HG03139 (cell line): ENCODE data around the gene ST7.

Source experiments
- ATAC-seq: cut with Tn5 transposase; IDR thresholded peaks from one replicate; pipeline ENCODE4 v1.9.1; 2021; ENCODE audit not compliant: unreplicated experiment

The ST7 gene

DNA sequence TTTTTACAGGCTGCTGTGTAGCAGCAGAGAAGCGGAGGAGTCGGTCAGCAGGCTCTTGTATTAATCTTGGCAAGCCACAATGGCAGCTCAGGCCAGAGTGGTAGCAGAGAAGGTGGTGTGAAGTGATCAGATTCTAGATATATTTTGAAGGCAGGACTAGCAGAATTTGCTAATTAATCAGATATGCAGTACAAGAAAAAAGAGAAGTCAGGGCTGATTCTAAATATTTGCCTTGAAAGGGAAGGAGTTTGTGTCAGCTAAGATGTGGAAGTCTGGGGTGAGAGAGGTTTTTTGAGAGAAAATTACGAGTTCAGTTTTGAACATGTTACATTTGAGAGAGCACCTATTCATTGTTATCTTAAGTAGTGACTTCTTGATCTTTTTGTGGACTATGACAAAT, 193.2 kb downstream of the ST7 start:
- ATAC-seq: no peak

DNA sequence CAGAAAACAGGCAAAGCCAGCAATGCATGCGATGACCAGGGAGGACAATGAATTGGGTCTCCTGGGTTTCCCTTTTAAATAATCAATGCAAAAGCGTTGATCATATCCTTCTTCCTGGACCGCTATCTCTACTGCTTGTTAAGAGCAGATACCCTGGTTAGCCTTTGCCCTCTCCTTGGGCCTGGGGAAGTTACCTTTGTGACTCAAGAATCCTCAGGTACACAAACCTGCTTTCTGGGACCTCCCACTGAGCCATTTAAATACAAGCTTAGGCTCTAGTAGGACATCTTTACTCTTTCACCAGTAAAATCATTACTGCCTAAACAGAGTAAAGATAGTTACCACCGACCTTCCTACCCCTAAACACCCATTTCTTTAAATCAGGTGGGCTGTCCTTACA, 195.7 kb downstream of the ST7 start:
- ATAC-seq: no peak

DNA sequence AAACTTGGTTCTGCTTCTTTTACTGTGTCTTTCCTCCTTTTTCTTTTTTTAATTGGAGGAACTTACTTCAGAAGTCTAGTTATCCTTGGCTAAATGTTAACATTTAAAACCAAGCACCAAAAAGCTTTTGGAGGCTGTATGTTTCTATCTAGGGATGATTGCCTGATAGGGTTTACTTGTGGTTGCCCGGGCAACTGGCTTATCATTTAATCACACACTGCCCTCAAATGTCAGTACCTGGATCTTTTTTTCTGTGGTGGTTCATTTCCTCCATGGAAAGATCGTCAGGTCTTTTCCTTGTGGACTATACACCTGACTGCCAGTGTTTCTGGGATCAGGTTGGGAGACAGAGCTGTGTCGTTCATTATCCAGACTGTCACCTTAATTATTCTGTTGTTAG, 196.4 kb downstream of the ST7 start:
- no peak for ATAC-seq

DNA sequence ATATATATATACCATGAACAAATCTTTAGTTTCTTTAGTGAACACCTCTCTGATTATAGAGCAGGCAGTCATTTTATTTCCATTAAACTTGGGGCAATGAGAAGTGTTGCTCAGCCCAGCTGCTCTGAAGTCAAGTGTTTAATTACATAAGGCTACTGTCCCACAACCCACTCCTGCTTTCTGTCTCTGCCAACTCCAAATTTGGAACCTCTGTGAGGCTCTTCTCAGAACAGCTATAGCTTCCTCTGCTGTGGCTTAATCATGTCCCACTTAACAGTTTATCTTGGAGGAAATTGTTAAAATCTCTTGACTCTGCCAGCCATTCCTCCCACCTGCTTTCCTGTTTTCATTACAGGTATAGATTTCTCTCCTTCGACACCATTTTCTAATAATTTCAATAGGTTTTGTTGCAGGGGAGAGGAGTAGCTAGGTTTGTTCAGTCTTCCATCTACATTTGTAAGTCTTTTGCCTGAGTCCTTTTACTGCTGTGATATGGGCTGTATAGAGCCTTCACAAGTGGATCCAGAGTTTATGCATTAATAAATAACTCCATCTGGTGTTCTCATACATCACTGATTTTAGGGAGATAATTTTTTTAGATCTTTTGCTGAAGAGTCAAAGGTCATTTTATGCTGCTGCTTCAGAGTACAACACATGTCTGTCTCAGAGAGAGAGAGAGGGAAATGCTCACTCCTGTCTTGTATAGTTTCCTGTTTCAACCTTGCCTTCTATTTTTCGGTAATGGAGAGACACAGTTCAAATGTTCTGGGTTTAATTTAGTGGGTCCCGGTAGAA, 199.1 kb downstream of the ST7 start:
- no peak for ATAC-seq

DNA sequence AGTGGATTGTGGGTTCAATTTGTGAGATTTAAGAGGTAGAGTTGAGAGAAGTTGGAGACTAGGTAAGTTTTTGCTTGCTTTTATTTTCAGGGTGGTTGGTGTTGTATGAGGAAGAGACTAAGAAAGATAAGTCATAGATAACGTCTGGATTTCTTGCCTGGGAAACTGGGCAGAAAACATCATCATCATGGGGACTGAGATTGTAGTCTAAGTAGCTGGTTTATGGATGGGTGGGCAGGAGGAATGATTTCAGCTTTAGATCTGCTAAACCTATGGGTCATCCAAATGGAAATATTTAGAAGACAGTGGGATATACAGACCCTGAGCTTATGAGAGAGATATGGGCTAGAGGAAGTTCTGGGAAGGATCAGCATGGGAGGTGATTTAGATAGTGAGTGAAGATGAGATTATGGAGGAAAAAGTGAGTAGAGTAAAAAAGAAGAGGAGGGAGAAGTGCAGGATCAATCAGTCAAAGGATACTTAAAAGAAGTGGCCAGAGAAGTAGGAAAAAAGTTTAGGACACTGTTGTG, 199.8 kb downstream of the ST7 start:
- ATAC-seq: no peak

DNA sequence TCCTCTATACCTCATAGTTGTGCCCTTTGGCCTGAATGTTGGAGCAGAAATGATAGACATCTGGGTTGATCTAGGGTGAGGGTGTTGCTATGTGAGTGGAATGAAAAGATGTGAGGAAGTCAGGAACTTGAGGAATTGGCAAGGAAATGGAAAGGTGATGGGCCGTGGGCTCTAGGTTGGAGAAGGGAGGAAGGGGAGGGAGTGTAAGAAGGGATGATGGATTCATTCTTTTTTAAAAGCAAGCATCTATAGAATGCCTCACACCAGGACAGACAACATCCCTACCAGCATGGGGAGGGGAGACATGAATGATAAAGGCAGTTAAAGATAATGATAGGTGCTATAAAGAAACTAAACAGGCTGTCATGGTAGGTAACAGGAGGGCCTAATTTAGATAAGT, 201.4 kb downstream of the ST7 start:
- ATAC-seq: no peak

DNA sequence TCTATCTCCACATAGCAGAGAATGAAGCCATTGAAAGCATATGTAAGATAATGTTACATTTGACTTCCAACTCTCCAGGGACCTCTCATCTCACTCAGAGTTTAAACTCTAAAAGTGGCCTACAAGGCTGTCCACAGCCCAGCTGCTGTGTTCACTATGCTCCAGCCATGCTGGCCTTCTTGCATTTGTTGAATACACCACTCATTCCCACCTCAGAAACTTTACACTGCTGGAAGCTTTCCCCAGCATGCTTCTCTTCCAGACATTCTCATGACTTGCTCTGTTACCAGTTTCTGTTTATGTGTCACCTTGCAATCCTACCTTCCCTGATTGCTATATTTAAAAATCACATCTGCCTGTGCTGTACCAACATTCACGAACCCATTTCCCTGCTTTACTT, 202.4 kb downstream of the ST7 start:
- no peak for ATAC-seq

DNA sequence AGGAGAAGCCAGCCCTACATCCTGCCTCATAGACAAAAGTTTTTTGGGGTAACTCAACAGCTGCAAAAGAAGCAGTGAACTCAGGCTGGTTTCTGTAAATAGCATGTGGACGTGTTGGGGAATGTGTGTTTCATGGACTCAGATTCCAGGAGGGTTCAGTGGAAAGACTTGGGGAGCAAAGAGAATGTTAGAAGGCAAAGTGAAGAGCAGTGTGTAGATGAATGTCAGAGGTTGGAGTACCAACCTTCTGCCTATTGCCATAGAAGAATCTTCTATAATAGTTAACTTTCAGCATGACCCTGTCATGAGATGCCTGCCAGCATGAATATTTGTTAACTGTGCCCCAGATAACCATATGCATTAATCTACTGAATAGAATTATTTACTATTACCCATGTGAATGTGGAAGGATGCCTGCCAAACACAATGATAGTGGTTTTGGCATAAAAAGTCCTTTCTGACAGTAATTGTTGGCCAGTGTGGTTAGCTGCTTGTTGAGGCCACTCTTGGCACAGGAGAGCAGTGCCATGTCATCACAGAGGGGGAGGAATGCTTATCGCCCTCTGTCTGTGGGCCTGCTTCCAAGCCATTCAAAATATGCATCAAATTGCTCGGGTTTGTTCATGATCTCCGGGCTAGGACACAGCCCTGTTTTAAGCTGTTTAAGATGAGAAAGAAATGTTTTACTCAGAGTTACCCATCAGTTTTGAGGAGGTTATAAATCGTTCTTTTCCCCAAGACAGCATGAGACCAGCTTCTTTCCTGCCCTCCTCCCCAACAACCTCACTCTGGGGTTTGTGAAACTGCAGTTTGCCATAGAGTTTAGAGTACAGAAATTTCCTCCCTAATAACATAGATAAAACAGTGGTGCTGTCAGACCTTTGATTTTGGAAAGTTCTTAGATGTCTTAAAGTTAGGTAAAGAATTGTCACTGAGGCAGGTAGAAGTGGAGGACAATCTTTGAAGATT, 204.2 kb downstream of the ST7 start:
- no peak for ATAC-seq

DNA sequence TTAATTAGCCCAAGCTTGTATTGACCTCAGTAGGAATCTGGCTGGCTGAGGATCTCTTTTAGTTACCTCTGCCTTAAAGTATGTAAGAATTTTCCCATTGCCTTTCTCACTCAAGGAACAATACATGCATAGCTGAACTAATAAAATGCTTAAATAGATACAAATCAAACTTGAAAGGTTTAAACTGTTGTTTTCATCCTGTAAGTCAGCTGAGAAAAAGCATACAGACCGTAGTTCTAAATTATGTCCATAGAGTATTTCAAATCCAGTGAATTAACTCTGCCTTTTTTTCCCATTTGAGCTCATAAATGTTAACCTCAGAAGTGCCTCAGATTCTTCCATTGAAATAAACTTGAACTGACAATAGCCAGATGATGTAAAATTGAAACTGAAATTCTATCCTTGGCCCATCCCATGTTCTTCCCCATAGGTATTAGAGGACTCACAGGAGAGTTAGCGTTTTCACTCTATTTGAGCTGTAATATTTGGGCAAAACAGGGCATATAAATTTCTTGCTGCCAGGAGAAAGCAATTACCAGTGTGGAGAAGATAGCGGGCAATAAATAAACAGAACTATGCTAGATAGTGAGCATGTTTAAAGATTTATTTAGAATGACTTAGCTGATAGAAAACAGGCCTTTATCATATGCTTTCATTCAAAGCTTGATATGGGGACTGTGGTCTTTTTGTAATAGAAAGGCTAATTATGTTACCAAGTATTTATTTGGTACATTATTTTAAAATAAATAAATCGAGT, 205.8 kb downstream of the ST7 start:
- ATAC-seq: no peak

DNA sequence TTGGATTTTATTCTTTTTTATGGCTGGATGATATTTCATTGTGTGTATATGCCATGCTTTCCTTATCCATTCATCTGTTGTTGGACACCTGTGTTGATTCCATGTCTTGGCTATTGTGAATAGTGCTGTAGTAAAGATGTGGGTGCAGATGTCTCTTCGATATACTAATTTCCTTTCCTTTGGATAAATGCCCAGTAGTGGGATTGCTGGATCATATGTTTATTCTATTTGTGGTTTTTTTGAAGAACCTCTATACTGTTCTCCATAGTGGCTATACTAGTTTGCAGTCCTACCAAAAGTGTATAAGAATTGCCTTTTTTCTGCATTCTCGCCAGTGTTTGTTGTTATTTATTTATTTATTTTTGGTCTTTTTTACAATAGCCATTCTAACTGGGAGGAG, 209.8 kb downstream of the ST7 start:
- ATAC-seq: no peak

DNA sequence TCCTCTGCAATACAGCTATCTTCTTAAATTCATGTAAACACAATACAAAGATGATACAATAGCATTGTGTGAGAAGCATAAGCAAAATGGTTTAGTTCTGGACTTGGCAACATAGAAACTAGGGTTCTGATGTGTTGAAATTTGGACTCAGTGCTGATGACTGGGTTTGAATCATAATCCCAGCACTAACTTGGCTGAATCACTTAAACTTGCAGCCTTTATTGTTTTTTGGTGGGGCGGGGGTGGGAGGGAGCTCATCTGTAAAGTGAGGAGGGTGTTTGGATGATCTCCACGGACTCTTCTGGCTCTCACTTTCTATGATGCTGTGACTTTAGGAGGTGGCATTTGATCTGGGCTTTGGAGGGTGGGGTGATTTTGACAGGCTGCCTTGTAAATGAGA, 211.3 kb downstream of the ST7 start:
- ATAC-seq: no peak

DNA sequence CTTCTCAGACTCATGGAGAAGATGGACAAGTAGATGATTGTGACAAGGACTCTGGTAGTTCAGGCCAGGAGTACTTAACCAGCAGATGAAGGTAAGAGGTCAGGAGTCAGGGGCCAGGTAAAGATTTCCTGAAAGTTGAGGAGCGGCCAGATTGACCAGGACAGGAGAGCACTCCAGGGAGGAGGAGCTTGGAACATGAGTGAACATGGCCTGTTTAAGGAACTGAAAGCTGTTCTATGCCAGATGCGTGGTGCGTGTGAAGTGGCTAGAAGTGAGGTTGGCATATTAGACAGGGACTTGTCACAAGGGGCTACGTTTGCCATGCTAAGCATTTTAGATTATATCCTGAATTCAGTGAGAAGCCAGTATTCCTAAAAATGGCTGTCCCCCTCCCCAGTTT, 212.4 kb downstream of the ST7 start:
- no peak for ATAC-seq

DNA sequence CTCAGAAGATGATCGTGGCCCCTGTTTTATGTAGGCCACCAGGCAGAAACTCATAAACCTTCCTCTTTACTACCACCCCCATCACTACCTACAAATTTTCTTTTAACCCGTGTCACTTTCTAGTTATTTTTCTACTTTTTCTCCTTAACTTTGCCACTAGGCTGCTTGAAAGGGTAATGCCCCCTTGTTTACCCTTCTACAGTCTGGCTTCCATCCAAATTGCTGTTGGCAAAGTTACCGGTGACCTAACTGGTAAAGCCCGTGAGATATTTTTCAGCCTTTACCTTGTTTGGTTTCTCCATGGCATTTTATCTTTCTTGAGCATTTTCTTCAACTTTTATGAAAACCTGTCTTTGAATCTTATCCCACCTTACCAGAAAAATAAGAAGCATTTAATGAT, 216.6 kb downstream of the ST7 start:
- ATAC-seq: no peak

DNA sequence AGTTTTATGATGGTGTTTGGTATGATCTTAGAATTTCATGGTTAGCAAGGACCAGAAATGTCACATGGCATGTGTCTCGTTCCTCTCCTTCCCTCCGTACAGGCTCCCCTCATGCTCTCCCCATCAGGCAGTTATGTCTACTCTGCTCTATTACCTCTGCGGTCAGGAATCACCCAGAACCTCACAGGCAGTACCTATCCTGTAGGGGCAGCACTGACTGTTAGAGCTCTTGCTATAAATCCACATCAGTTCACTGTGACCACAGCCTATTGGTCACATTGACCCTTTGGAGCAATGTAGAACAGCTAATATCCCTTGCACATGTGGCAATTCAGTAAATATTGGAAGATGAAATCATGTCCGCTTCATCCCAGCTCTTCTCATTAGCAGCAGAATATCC, 217.8 kb downstream of the ST7 start:
- no peak for ATAC-seq

DNA sequence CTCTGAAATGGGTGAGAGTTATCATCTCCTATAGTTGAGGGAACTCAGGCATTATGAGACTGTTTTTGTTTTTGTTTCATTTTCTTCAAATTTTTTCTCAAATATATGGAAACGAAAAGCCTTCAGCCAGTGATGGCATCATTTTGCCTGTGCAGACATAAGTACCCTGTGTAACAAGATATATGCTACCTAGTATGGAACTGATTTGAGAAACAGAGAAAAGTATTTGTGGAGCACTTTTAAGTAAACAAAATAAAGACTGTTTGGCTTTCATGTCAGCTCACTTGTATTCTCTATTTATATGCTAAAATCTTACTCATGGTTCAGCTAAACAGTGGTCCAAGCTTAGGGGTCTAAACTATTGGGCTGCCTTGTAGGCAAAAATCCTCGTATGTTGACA, 219.0 kb downstream of the ST7 start:
- no peak for ATAC-seq

DNA sequence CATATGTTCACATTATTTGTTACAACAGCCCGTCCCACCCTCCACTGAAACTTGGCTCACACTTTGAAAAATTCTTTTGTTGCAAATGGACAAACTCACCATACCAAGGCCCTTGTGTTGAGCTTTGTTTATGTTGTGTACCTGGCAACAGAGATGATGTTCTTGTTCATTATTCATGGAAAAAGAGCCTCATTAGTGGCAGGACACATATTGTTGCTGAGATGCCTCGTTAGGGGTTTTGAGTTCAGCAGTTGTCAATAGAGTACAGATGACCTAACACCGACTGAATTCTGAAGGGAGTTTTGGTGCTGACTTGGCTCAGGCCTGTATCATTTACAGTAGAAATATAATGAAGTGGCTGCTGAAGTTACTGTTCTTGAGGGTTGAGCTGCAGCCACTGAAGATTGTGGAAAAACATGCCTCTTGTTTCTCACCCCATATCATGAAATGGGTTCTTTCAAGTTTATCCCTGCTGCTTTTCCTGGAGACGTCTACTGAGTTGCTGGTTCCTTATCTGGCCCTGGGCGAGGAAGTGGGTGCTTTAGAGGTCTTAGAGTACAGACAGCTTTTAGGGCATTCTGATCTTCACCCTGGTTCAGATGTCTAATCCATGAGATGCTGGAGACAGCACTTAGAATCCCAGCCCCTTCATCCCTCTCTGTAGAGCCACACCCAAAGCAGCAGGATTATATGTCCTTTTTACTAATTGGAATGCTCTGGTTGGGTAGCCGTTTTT, 219.9 kb downstream of the ST7 start:
- no peak for ATAC-seq

DNA sequence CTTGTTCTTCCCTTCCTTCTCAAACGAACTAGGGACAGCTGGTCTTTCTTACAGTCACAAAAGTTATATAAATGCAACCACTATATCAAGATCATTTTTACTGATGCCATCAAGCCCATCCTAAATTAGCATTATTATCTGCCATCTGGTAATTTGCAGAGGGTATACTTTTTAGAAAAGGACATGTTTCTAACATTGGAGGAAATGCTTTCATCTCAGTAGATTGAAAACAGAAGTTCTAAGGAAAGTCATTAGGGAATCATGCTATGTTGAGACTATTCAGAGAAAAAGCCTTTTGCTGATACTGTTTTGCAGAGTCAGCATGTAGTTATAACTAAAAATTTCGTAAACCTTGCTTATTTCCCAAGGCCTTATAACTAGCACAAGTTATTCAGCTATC, 222.9 kb downstream of the ST7 start:
- no peak for ATAC-seq

DNA sequence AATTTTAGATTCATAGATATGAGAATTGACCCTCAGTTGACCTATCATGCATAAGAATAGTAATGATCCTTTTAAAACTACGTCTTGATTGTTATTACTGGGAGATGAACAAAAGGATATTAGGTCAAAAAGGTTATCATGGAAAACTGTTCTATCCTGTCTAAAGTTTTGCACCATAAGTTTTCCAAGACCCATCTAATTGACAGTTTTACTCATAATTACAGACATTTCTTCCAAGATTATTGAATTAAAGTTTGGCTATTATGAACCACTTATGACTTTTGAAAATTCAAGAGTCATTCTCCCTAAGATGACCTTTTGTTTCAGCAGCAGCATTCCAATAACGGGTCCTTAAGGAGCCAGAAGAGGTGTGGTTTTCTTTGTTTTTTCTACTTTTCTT, 225.3 kb downstream of the ST7 start:
- ATAC-seq: no peak

DNA sequence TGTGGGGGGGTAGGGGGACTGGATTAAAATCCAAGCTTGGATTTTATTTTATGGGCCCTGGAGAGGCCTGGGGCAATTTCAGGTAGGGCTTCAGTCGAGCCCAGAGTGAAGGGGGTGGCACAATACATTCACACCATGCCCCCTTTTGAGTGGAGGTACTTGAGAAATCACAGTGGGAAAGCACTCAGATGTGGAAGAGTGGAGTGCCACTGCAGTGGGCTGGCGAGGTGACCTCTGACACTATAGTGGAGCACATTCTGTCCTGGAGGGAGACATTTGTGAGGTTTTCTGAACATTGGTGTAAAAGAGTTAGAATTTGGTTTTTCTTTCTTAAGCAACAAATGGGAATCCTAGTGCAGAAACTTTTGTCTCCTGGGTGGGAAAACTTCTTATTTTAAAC, 226.4 kb downstream of the ST7 start:
- ATAC-seq: no peak

DNA sequence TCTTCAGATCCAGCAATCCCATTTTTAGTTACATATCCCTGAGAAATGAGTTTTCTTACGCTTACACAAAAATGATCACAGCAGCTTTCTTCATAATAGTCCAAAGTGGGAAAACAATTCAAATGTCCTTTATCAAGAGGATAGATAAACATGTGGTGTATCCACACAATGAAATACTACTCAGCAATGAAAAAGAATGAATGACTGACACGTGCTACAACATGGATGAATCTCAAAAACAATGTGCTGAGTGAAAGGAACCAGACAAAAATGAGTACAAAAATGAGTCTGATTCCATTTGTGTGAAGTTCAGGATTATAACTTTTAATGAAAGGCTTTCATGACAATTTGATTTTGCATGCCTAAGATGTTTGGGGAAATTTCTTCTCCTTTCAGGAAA, 230.4 kb downstream of the ST7 start:
- ATAC-seq: no peak

DNA sequence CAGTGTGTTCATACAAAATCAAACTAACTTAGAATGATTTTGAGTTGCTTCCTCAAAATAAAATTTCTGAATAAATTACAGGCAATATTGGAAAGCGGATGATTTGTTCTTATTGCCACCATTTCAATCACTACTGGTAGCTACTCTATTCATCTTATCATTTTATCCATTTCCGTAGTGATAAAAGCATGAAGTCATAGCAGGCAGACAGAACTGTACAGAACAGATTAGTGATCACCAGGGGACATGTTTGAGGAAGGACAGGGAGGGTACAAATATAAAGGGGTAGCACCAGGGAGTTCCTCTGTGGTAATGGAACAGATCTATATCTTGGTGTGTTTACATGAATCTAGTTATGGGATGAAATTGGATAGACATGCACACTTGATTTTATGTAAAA, 231.1 kb downstream of the ST7 start:
- no peak for ATAC-seq
